Epithelial cell of prostate (primary cell): ENCODE data around the gene UFSP1.
"Not testable (repeated sequence)": the region's sequence is repeated elsewhere in the genome, so short reads cannot be mapped to it uniquely, and the experiment has no call there.

Experiments
- DNase-seq: peaks from one replicate; pipeline ENCODE4 v3.0.0-alpha.2; 2011; ENCODE audit warnings: low read depth, low spot score
- H3K27ac ChIP-seq: fragments of 450-650 bp; 2 replicates; pipeline ENCODE4 v1.5.1; 2017; ENCODE audit warnings: mild to moderate bottlenecking

The UFSP1 gene

GRCh38 chr7:100863406-100863950 is 26.0 kb downstream of the UFSP1 start:
- DNase-seq = no peak
- H3K27ac ChIP-seq = no peak overlapping the region

- H3K27ac ChIP-seq = no peak overlapping the region
- DNase-seq = no peak
Observed at GRCh38 chr7:100861616-100861985, 27.9 kb downstream of the UFSP1 start.

- no peak overlapping the region for H3K27ac ChIP-seq
- no peak for DNase-seq
Observed at GRCh38 chr7:100860702-100861615, 28.6 kb downstream of the UFSP1 start.

GRCh38 chr7:100859856-100860255 is 29.7 kb downstream of the UFSP1 start:
- no peak for DNase-seq
- no peak overlapping the region for H3K27ac ChIP-seq

GRCh38 chr7:100856871-100857282 is 32.6 kb downstream of the UFSP1 start:
- no peak overlapping the region for H3K27ac ChIP-seq
- no peak for DNase-seq

GRCh38 chr7:100855515-100855914 is 34.0 kb downstream of the UFSP1 start:
- DNase-seq = no peak
- no peak overlapping the region for H3K27ac ChIP-seq

- not testable (repeated sequence) for DNase-seq, H3K27ac ChIP-seq
Observed at GRCh38 chr7:100854899-100855298, 34.6 kb downstream of the UFSP1 start.

GRCh38 chr7:100854146-100854895 is 35.2 kb downstream of the UFSP1 start:
- H3K27ac ChIP-seq = no peak overlapping the region
- no peak for DNase-seq

GRCh38 chr7:100852048-100852872 is 37.3 kb downstream of the UFSP1 start, which contains the start of gene SLC12A9:
Gene SLC12A9, plus strand, starts transcription at chr7:100852713. Its CDS starts 1,485 bp downstream, at chr7:100854198.
- DNase-seq = no peak

GRCh38 chr7:100847360-100847759 is 42.2 kb downstream of the UFSP1 start:
- H3K27ac ChIP-seq = no peak overlapping the region
- no peak for DNase-seq

More at GRCh38 chr7:100852048-100852872, 37.3 kb downstream of the UFSP1 start, which contains the start of gene SLC12A9:
- H3K27ac ChIP-seq = peak within 1 kb of the TSS; percentile 38

GRCh38 chr7:100840470-100841100 is 48.9 kb downstream of the UFSP1 start:
- no peak overlapping the region for H3K27ac ChIP-seq
- DNase-seq = no peak

GRCh38 chr7:100839361-100839760 is 50.2 kb downstream of the UFSP1 start:
- no peak for DNase-seq
- H3K27ac ChIP-seq = no peak overlapping the region
